ENCODE results near the gene GCFC2.

The GCFC2 gene

DNA sequence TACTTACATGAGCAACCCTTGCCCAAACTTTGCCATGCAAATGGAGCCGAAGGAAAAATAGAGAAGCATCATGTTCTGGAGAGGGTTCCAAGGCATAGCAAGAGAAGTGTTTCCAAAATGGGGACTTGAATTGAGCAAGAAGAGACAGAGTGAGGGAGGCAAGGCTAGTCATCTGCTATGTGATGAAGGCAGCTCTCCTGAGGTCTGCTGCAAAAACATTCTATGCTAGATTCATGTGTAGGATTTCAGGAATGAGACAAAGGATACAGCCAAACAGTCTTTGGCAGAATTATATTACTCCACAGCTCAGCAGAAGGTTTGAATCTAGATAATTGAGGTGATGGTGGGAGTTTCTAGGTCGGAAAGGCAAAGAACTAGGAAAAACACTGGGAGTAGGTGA lies 88.2 kb downstream of the GCFC2 start:
- DNase-seq: no peak

DNA sequence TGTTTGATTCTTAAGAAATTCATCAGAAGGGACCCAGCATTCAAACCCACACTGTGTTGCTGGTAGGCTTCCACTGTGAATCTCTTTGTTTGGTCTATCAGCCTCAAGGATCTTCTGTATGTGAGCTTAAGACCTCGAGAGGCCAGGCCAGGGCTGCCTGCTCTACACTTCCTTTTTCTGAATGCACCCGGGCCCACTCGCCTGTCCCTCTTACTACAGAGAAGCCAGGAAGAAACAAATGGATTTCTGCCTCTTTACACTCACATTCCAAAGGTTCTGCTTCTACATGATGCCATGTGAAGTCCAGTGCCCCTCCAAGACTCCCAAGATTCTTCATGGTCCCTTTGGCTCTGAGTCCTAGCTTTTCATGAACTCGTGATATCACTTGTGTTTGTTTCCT lies 89.5 kb downstream of the GCFC2 start:
- DNase-seq: no peak

DNA sequence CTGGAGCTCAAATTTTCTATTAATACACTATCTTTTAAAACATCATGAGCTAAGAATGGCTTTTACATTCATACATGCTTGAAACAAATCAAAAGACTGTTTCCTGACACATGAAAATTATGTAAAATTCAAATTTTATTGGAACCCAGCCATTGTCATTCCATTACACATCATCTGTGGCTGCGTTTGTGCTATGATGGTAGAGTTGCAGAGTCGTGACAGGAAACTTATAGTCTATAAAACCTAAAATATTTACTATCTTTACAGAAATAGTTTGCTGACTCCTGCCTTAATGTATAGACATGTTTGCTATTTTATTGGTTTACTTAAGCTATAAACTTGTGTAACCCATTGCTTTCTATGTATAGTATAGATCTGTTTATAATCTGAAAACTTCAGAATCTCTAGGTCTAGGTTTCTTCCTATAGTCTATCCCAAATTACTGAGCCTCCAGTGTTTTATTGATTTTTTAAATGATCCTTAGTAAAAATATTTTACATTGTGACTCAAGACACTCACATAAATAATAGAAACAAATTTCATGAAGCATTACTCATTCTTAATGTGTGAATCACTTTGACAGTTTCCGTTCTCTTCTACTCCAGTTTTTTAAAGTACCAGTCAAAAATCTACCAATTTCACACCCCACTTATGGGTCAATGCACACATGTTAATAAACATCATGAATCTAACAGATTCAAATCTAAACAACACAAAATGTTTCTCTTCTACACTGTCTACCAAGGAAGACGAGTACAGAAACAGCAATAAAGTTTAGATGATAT lies 90.6 kb downstream of the GCFC2 start:
- DNase-seq: no peak

DNA sequence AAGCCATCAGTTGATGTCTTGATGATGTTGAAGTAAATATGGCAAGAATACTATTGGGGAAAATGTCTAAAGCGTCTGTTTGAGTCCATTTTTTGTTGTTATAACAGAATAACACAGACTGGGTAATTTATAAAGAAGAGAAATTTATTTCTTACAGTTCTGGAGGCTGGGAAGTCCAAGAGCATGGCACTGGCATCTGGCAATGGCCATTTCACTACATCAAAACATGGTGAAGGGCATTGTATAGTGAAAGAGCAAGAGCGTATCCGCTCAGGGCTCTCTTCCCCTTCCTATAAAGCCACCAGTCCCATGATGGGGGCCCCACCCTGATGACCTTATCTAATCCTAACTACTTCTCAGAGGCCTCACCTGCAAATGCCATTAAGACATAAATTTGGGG lies 93.8 kb downstream of the GCFC2 start:
- no peak for DNase-seq

DNA sequence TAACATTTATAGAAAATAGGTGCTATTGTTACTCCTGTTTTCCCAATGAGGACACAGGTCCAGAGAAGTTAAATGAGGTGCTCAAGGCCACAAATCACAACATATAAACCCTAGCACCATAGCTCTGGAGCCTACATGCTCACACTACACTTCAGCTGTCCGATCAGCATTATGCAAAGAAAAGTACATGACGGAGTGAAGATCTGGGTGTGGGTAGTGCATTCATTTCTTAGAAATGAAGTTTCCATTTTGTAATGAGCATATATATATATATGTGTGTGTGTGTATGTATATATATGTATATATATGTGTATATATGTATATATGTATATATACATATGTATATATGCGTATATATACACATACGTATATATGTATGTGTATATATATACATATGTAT lies 94.3 kb downstream of the GCFC2 start:
- no peak for DNase-seq

DNA sequence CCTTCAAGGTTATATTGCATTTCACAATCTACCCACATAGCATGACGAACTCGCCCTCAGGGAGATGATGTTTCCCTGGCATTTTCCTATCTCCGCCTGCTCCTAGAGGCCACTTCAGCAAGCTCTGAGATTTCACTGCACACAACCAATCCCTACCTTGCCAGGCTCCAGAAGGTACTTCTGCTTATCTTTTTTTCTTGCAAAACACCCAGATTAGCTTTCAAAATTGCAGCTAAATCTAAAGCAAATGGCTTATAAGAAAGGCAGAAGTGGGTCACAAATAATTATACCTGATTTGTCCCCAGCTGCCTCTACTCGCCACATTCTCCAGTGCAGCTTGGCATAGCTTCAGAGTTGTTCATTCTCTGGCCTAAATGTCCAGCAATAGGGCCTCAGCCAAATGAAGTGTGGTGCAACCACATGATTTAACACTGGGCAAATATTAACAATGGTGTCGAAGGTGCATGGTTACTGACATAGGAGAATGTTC lies 96.5 kb downstream of the GCFC2 start:
- no peak for DNase-seq

DNA sequence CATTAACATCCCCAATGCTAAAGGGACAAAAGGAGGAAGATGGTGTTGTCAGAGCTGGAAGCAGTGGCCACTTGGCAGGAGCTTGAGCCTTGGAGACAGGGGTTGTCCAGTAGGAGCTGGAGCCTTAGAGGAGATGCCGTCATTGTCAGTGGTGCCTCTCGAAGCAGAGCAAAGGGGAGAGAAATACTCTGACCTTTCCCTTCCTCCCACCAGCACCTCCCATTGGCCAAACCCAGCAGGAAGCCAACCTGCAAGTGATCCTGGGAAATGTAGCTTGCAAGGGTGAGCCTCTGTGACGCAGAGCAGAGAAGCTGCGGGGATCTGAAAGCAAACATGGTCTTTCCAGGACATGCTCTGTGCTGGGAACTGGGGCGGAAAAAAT lies 97.9 kb downstream of the GCFC2 start:
- no peak for DNase-seq

Data from right forelimb (tissue), 1 donor.